Stimulated activated naive CD8-positive, alpha-beta T cell treated with anti-CD3 and anti-CD28 coated beads, Interleukin-15, Interleukin-2, amounts not matched to agents 100 ng/mL and 50 ng/mL, for 24 hours (primary cell): ENCODE results near the gene KCNAB1.
"Not testable (repeated sequence)": the region's sequence is repeated elsewhere in the genome, so short reads cannot be mapped to it uniquely, and the experiment has no call there.

ENCODE experiments used
- H3K27ac Mint-ChIP-seq: one replicate; pipeline ENCODE4 v1.8.0; 2021; ENCODE audit warnings: mild to moderate bottlenecking, mixed read lengths
- H3K27me3 Mint-ChIP-seq: one replicate; pipeline ENCODE4 v1.8.0; 2021; ENCODE audit warnings: mixed read lengths
- H3K36me3 Mint-ChIP-seq: one replicate; pipeline ENCODE4 v1.8.0; 2021; ENCODE audit warnings: low read depth, mixed read lengths
- H3K4me1 Mint-ChIP-seq: one replicate; pipeline ENCODE4 v1.8.0; 2021; ENCODE audit warnings: low read depth, mixed read lengths
- H3K4me3 Mint-ChIP-seq: one replicate; pipeline ENCODE4 v1.8.0; 2021; ENCODE audit warnings: mild to moderate bottlenecking, mixed read lengths
- H3K9me3 Mint-ChIP-seq: one replicate; pipeline ENCODE4 v1.8.0; 2021; ENCODE audit warnings: mixed read lengths

The KCNAB1 gene

DNA sequence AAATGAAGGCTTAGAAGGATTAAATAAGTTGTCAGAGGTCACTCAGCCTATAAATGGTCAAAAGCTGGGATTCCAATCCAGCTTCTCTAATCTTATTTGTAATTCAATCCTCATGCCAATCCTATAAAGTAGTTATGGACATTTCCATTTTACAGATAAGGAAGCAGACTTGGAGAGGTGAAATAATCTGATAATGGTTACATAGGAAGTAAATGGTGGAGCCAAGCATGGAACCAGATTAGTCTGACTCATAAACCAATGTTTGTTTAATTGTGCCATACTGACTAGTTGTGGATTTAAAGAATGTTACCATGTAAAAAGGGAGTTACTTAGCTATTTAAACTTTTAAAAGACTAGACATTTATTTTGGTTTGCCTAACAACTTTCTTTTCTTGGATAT lies 59.7 kb downstream of the KCNAB1 start:
- H3K4me3 Mint-ChIP-seq, result no peak overlapping the region
- no peaks in the 10 kb centered on the region for H3K4me1 Mint-ChIP-seq
- H3K36me3 Mint-ChIP-seq, result no peaks in the 10 kb centered on the region
- no peaks in the 10 kb centered on the region for H3K27me3 Mint-ChIP-seq
- no peak overlapping the region for H3K27ac Mint-ChIP-seq
- H3K9me3 Mint-ChIP-seq, result no peaks in the 10 kb centered on the region

DNA sequence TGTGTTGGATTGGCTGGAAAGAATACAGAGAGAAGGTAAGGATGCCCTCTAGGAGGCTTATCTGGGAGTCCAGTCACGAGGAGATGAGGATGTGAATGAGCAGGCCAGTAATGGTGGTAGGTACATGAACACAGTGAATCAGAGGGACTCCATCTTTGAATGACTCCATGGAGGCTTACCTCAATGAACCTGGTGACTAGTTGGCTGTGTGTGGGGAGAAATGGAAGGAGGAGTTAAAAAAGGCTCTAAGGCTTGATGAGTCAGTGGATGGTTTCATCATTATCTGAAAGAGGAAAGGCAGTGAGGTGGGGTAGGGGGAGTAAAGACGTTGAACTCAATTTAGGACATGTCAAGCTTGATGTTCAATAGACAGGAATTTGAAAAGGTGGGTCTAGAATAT lies 61.1 kb downstream of the KCNAB1 start:
- Mint-ChIP-seq H3K36me3 (no peaks in the 10 kb centered on the region), H3K27me3 (no peaks in the 10 kb centered on the region), H3K27ac (no peak overlapping the region), H3K9me3 (no peaks in the 10 kb centered on the region), H3K4me1 (no peaks in the 10 kb centered on the region), H3K4me3 (no peak overlapping the region)

- Mint-ChIP-seq H3K36me3 (no peaks in the 10 kb centered on the region), H3K27ac (no peak overlapping the region), H3K4me3 (no peak overlapping the region), H3K27me3 (no peaks in the 10 kb centered on the region), H3K4me1 (no peaks in the 10 kb centered on the region), H3K9me3 (no peaks in the 10 kb centered on the region)
Observed at GRCh38 chr3:156183396-156183795, 63.0 kb downstream of the KCNAB1 start.

- no peaks in the 10 kb centered on the region for H3K4me1 Mint-ChIP-seq
- H3K4me3 Mint-ChIP-seq, result no peak overlapping the region
- H3K36me3 Mint-ChIP-seq, result no peaks in the 10 kb centered on the region
- no peaks in the 10 kb centered on the region for H3K27me3 Mint-ChIP-seq
- no peak overlapping the region for H3K27ac Mint-ChIP-seq
- no peaks in the 10 kb centered on the region for H3K9me3 Mint-ChIP-seq
Observed at GRCh38 chr3:156184156-156184555, 63.8 kb downstream of the KCNAB1 start.

DNA sequence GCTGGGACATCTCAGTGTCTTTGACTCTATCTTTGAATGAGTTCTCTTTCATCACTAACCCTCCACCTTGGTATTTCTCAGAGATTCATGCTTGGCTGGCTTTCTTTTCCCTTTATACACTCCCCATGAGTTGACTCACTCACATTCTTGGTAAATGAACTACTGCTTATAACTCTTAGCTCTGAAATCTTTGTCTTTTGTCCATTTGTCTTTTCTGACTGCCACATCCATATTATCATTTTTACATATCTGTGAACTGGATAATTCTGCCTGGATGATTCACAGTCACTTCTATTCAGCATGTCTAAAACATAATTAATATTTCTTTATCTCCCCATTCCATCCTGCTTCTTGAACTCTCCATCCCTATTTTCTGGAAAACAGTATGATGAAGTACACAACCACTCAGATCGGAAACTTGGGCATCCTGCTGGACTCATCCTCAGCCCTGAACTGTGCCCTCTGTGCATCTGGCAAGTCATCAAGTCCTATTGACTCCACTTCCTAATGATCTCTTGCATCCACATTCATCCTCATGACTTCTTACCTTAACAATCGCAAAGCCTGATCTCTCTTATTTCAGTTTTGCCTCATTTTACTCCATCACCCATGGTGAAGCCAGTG lies 66.9 kb downstream of the KCNAB1 start:
- Mint-ChIP-seq H3K27me3 (no peaks in the 10 kb centered on the region), H3K4me1 (no peaks in the 10 kb centered on the region), H3K27ac (no peak overlapping the region), H3K9me3 (no peaks in the 10 kb centered on the region), H3K4me3 (no peak overlapping the region), H3K36me3 (no peaks in the 10 kb centered on the region)

GRCh38 chr3:156188757-156189156 lies 68.4 kb downstream of the KCNAB1 start:
- H3K36me3 Mint-ChIP-seq, result no peaks in the 10 kb centered on the region
- H3K4me1 Mint-ChIP-seq, result no peaks in the 10 kb centered on the region
- H3K27ac Mint-ChIP-seq, result no peak overlapping the region
- H3K27me3 Mint-ChIP-seq, result no peaks in the 10 kb centered on the region
- H3K9me3 Mint-ChIP-seq, result no peaks in the 10 kb centered on the region
- H3K4me3 Mint-ChIP-seq, result no peak overlapping the region

- H3K36me3 Mint-ChIP-seq, result no peaks in the 10 kb centered on the region
Observed at GRCh38 chr3:156189927-156190326, 69.5 kb downstream of the KCNAB1 start.

DNA sequence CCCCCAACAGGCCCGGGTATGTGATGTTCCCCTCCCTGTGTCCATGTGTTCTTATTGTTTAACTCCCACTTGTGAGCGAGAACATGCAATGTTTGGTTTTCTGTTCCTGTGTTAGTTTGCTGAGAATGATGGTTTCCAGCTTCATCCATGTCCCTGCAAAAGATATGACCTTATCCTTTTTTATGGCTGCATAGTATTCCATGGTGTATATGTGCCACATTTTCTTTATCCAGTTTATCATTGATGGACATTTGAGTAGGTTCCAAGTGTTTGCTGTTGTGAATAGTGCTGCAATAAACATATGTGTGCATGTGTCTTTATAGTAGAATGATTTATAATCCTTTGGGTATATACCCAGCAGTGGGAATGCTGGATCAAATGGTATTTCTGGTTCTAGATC lies 74.6 kb downstream of the KCNAB1 start:
- not testable (repeated sequence) for H3K36me3 Mint-ChIP-seq, H3K4me3 Mint-ChIP-seq, H3K4me1 Mint-ChIP-seq, H3K9me3 Mint-ChIP-seq, H3K27ac Mint-ChIP-seq
- peaks cover 17% of the 10 kb centered on the region for H3K27me3 Mint-ChIP-seq

More at GRCh38 chr3:156189927-156190326, 69.5 kb downstream of the KCNAB1 start:
- Mint-ChIP-seq H3K27ac (no peak overlapping the region), H3K4me3 (no peak overlapping the region), H3K4me1 (no peaks in the 10 kb centered on the region), H3K9me3 (no peaks in the 10 kb centered on the region), H3K27me3 (no peaks in the 10 kb centered on the region)

DNA sequence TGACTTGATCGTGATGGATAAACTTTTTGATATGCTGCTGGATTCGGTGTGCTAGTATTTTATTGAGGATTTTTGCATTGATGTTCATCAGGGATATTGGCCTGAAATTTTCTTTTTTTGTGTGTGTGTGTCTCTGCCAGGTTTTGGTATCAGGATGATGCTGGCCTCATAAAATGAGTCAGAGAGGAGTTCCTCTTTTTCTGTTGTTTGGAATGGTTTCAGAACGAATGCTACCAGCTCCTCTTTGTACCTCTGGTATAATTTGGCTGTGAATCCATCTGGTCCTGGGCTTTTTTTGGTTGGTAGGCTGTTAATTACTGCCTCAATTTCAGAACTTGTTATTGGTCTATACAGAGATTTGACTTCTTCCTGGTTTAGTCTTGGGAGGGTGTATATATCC lies 76.8 kb downstream of the KCNAB1 start:
- H3K4me3 Mint-ChIP-seq, H3K27ac Mint-ChIP-seq, H3K4me1 Mint-ChIP-seq, H3K36me3 Mint-ChIP-seq, H3K9me3 Mint-ChIP-seq: not testable (repeated sequence)
- peaks cover 18% of the 10 kb centered on the region for H3K27me3 Mint-ChIP-seq

DNA sequence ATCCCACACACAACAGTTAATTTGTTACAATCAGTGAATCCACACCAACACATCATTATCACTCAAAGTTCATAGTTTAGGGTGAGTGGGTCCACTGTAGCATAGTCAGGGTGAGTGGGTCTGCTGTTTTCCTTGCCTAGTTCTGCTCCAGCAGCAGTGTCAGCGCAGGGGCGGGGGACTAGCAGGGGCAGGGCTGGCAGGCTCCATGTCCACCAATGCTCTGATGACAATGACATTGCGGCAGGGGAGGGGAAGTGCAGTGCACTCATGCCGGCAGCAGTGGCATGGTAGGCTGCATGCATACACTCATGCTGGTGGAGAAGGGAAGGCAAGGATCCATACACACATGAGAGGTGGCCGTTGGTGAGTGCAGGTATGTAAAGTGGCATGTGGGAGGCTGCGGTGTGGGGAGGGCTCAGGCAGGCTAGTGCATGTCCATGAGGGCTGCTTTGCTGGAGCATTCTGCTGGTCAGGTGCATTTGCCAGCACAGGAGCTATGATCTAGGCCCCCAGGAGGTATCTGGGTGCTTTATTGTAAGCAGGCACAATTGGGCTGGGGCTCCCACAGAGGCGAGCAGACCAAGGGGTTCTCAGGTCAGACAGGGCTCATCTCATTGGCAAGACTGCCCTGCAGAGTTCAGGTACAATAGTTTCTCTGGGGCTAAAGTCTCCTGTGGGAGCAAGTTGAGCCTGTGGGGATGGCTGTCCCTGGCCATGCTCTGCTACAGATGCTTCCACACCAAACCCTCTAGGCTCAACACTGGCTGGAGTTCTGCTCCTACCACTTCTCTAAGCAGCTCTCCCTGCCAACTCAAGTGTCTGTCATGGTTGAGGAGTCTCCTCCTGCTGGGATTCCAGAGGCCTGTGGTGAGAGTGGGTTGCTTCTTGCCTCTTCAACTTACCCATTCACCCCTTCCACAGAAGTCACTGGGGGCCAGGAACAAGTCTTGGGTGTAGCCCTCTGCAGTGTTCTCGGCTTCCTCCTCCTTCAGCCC lies 81.3 kb downstream of the KCNAB1 start:
- H3K27ac Mint-ChIP-seq, result no peak overlapping the region
- H3K4me1 Mint-ChIP-seq, result no peaks in the 10 kb centered on the region
- peaks cover 30% of the 10 kb centered on the region for H3K27me3 Mint-ChIP-seq
- no peak overlapping the region for H3K4me3 Mint-ChIP-seq
- H3K36me3 Mint-ChIP-seq, result no peaks in the 10 kb centered on the region
- no peaks in the 10 kb centered on the region for H3K9me3 Mint-ChIP-seq

DNA sequence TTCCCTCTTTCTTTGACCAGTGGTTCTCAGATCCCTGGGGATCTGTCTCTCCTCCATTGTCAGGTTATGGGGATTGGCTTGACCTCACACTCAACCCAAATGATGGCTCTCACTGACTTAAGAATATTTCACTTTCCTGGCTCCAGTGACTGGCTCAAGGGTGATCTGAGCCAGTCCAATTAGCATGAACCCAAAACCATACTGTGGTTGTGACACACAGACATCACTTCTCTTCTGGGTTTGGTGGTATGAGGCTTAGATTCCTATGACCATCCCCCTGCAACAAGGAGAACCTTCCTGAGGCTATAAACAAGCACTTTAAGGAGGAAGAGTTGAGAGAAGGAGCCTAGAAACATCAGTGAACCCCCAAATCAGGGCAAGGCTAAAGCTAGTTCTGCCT lies 85.8 kb downstream of the KCNAB1 start:
- Mint-ChIP-seq H3K27ac (no peak overlapping the region), H3K4me3 (no peak overlapping the region), H3K9me3 (no peaks in the 10 kb centered on the region), H3K27me3 (peaks cover 22% of the 10 kb centered on the region), H3K36me3 (no peaks in the 10 kb centered on the region), H3K4me1 (no peaks in the 10 kb centered on the region)

- Mint-ChIP-seq H3K27ac (no peak overlapping the region), H3K9me3 (no peaks in the 10 kb centered on the region), H3K27me3 (peaks cover 22% of the 10 kb centered on the region), H3K4me1 (peaks cover 4% of the 10 kb centered on the region), H3K4me3 (no peak overlapping the region), H3K36me3 (no peaks in the 10 kb centered on the region)
Observed at GRCh38 chr3:156207802-156208685, 87.7 kb downstream of the KCNAB1 start.

GRCh38 chr3:156209631-156210335 lies 89.4 kb downstream of the KCNAB1 start:
- H3K27me3 Mint-ChIP-seq, result peaks cover 15% of the 10 kb centered on the region
- no peak overlapping the region for H3K4me3 Mint-ChIP-seq
- H3K9me3 Mint-ChIP-seq, result no peaks in the 10 kb centered on the region
- peaks cover 4% of the 10 kb centered on the region for H3K4me1 Mint-ChIP-seq
- no peaks in the 10 kb centered on the region for H3K36me3 Mint-ChIP-seq
- H3K27ac Mint-ChIP-seq, result no peak overlapping the region

DNA sequence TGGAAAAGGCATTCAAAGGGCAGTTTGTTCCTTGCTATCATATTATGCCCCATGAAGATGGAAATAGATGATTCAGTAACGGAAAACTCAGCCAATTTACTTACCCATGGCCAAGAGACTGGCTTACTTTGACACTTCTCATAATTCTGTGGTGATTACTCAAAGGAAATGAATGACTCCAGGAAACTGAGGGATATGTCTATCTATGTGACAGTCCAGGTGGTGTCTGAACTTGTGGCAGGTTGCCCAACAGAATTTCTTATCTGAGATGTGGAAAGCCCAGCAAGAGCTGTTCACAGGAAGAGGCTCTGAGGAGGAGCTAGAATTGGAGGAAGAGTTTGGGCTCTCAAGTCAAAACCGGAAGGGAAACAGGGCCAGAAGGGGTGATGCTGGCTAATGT lies 91.2 kb downstream of the KCNAB1 start:
- no peak overlapping the region for H3K27ac Mint-ChIP-seq
- H3K36me3 Mint-ChIP-seq, result no peaks in the 10 kb centered on the region
- H3K4me1 Mint-ChIP-seq, result peaks cover 4% of the 10 kb centered on the region
- peaks cover 21% of the 10 kb centered on the region for H3K27me3 Mint-ChIP-seq
- no peak overlapping the region for H3K4me3 Mint-ChIP-seq
- H3K9me3 Mint-ChIP-seq, result no peaks in the 10 kb centered on the region
